Ishikawa (cell line): ENCODE data around the gene HSPA2.

Experiments used
- CEBPB ChIP-seq: IDR thresholded peaks from 2 replicates; pipeline ENCODE4 v1.6.1; 2012
- CREB1 ChIP-seq: IDR thresholded peaks from 2 replicates; pipeline ENCODE4 v1.6.1; 2012; ENCODE audit warnings: low read depth
- EGR1 ChIP-seq: IDR thresholded peaks from 2 replicates; pipeline ENCODE4 v1.6.1; 2012
- EP300 ChIP-seq: IDR thresholded peaks from 2 replicates; pipeline ENCODE4 v1.6.1; 2012; ENCODE audit warnings: borderline replicate concordance
- FOXM1 ChIP-seq: IDR thresholded peaks from 2 replicates; pipeline ENCODE4 v1.6.1; 2012; ENCODE audit warnings: low read depth, borderline replicate concordance
- MAX ChIP-seq: IDR thresholded peaks from 2 replicates; pipeline ENCODE4 v1.6.1; 2012
- NFIC ChIP-seq: IDR thresholded peaks from 2 replicates; pipeline ENCODE4 v1.6.1; 2012
- RAD21 ChIP-seq: IDR thresholded peaks from 2 replicates; pipeline ENCODE4 v1.6.1; 2012; ENCODE audit warnings: low read depth
- REST ChIP-seq: IDR thresholded peaks from 2 replicates; pipeline ENCODE4 v1.6.1; 2012; ENCODE audit warnings: low read depth, mild to moderate bottlenecking
- TAF1 ChIP-seq: IDR thresholded peaks from 2 replicates; pipeline ENCODE4 v1.6.1; 2012; ENCODE audit warnings: low read depth, mild to moderate bottlenecking
- TCF12 ChIP-seq: IDR thresholded peaks from 2 replicates; pipeline ENCODE4 v1.6.1; 2012; ENCODE audit warnings: low read depth
- TEAD4 ChIP-seq: IDR thresholded peaks from 2 replicates; pipeline ENCODE4 v1.6.1; 2012
- USF1 ChIP-seq: IDR thresholded peaks from 2 replicates; pipeline ENCODE4 v1.6.1; 2012
- YY1 ChIP-seq: IDR thresholded peaks from 2 replicates; pipeline ENCODE4 v1.6.1; 2012; ENCODE audit warnings: low read depth
- ZBTB7A ChIP-seq: IDR thresholded peaks from 2 replicates; pipeline ENCODE4 v1.6.1; 2012; ENCODE audit warnings: low read depth

The HSPA2 gene

DNA sequence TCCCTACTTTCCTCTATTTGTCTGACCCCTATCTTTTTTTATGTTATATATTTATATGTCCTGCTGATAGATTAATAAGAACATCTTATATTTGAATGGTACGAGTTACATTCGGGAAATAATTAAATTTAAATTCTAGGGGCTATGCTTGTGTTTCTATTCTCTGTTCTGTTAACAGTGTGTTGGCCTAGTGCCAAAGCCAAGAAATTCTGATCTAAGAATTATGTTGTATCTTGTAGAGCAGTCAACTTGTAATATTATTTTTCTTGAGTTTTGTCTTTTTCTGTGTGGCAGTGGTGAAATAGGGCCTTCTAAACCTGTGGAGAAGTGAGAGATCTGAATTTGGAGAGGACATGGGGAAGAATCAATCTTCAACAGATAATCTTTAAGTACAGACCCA, 9.0 kb upstream of the HSPA2 start:
- TF ChIP-seq TEAD4 (no peak), CEBPB (no peak), TCF12 (no peak), USF1 (no peak), CREB1 (no peak), RAD21 (no peak), TAF1 (no peak), YY1 (no peak), EGR1 (no peak), MAX (no peak), REST (no peak), FOXM1 (no peak), NFIC (no peak), ZBTB7A (no peak), EP300 (no peak)

- TF ChIP-seq CEBPB (no peak), YY1 (no peak), NFIC (no peak), ZBTB7A (no peak)
Measured at GRCh38 chr14:64536488-64537245, 3.9 kb upstream of the HSPA2 start.

GRCh38 chr14:64541261-64541971, 875 bp downstream of the HSPA2 start:
- TF ChIP-seq EP300 (no peak), RAD21 (no peak), FOXM1 (no peak), CEBPB (no peak), EGR1 (no peak), TCF12 (no peak), NFIC (no peak), REST (no peak), USF1 (no peak), TEAD4 (no peak), YY1 (no peak), ZBTB7A (no peak), CREB1 (no peak), MAX (no peak), TAF1 (no peak)

DNA sequence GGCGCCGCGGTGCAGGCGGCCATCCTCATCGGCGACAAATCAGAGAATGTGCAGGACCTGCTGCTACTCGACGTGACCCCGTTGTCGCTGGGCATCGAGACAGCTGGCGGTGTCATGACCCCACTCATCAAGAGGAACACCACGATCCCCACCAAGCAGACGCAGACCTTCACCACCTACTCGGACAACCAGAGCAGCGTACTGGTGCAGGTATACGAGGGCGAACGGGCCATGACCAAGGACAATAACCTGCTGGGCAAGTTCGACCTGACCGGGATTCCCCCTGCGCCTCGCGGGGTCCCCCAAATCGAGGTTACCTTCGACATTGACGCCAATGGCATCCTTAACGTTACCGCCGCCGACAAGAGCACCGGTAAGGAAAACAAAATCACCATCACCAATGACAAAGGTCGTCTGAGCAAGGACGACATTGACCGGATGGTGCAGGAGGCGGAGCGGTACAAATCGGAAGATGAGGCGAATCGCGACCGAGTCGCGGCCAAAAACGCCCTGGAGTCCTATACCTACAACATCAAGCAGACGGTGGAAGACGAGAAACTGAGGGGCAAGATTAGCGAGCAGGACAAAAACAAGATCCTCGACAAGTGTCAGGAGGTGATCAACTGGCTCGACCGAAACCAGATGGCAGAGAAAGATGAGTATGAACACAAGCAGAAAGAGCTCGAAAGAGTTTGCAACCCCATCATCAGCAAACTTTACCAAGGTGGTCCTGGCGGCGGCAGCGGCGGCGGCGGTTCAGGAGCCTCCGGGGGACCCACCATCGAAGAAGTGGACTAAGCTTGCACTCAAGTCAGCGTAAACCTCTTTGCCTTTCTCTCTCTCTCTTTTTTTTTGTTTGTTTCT, 1.7 kb downstream of the HSPA2 start:
- TF ChIP-seq USF1 (no peak), NFIC (no peak)

DNA sequence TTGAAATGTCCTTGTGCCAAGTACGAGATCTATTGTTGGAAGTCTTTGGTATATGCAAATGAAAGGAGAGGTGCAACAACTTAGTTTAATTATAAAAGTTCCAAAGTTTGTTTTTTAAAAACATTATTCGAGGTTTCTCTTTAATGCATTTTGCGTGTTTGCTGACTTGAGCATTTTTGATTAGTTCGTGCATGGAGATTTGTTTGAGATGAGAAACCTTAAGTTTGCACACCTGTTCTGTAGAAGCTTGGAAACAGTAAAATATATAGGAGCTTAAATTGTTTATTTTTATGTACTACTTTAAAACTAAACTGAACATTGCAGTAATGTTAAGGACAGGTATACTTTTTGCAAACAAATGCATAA, 2.3 kb downstream of the HSPA2 start:
- no peak for TF ChIP-seq YY1
- no peak for TF ChIP-seq EP300
- no peak for TF ChIP-seq TCF12
- no peak for TF ChIP-seq TAF1
- TF ChIP-seq REST: no peak
- no peak for TF ChIP-seq ZBTB7A
- no peak for TF ChIP-seq CREB1
- TF ChIP-seq TEAD4: no peak
- no peak for TF ChIP-seq MAX
- no peak for TF ChIP-seq USF1
- no peak for TF ChIP-seq NFIC
- TF ChIP-seq EGR1: no peak
- TF ChIP-seq CEBPB: no peak
- no peak for TF ChIP-seq FOXM1
